PC-9 (cell line): Measurements from ENCODE around the gene DCAF7. TPM values are rescaled to one million over a fixed set of nuclear protein-coding genes. Genes with fewer than 3 reads are reported as not detected.

Experiments used
- BruUV-seq: library from RNA; stranded (reverse); fragments of 400-500 nt; replicated peaks from 2 replicates; lab custom pipeline; 2021; lab: Mats Ljungman, UMichigan
- CTCF ChIA-PET: fragments of 300-600 bp; sonication (Branson Sonifier 250); formaldehyde crosslinking; loops from one replicate; lab custom pipeline; 2022; ENCODE audit warnings: antibody characterized with exemption; lab: Charles Lee
- POLR2A ChIA-PET: fragments of 300-600 bp; sonication (Branson Sonifier 250); formaldehyde crosslinking; loops from one replicate; lab custom pipeline; 2022; ENCODE audit warnings: antibody characterized with exemption; ENCODE audit not compliant: unreplicated experiment; lab: Charles Lee
- DNase-seq, 2 experiments: peaks; one replicate each; pipeline versions ENCODE4 v3.0.0 to v3.0.0-alpha.2; 2015 to 2022; ENCODE audit warnings: mixed read lengths in 1 of 2
- H2AFZ ChIP-seq: fragments of 200-600 bp; sonication (generic); 2 replicates; pipeline ENCODE4 v1.8.1; 2017; ENCODE audit warnings: antibody characterized with exemption
- H3F3A ChIP-seq: fragments of 200-600 bp; sonication (generic); 2 replicates; pipeline ENCODE4 v1.8.1; 2017; ENCODE audit warnings: antibody characterized with exemption, mild to moderate bottlenecking, low read depth; ENCODE audit not compliant: insufficient read depth
- H3K27ac ChIP-seq: fragments of 200-600 bp; sonication (generic); 2 replicates; pipeline ENCODE4 v1.6.1; 2016; ENCODE audit warnings: mixed run types
- H3K27me3 ChIP-seq: fragments of 200-600 bp; sonication (generic); 2 replicates; pipeline ENCODE4 v1.6.1; 2016; ENCODE audit warnings: low read depth, mixed run types; ENCODE audit not compliant: insufficient read depth
- H3K36me3 ChIP-seq: fragments of 200-600 bp; sonication (generic); 2 replicates; pipeline ENCODE4 v1.6.1; 2016; ENCODE audit warnings: low read depth, mixed run types
- H3K4me1 ChIP-seq: fragments of 200-600 bp; sonication (generic); replicated peaks from 2 replicates; pipeline ENCODE4 v1.6.1; 2016; ENCODE audit warnings: mixed run types; ENCODE audit not compliant: insufficient read depth
- H3K4me2 ChIP-seq: fragments of 200-600 bp; sonication (generic); 2 replicates; pipeline ENCODE4 v1.6.1; 2017; ENCODE audit warnings: mixed run types
- H3K4me3 ChIP-seq: fragments of 200-600 bp; sonication (generic); 2 replicates; pipeline ENCODE4 v1.6.1; 2016; ENCODE audit warnings: mixed run types
- H3K79me2 ChIP-seq: fragments of 200-600 bp; sonication (generic); 2 replicates; pipeline ENCODE4 v1.6.1; 2017; ENCODE audit warnings: low read depth, mixed run types
- H3K9me2 ChIP-seq: fragments of 200-600 bp; sonication (generic); 2 replicates; pipeline ENCODE4 v1.8.1; 2017; ENCODE audit warnings: mild to moderate bottlenecking; ENCODE audit not compliant: insufficient read depth
- H3K9me3 ChIP-seq: fragments of 200-600 bp; sonication (generic); 2 replicates; pipeline ENCODE4 v1.8.1; 2016; ENCODE audit warnings: low read depth; ENCODE audit not compliant: insufficient read depth
- H4K20me1 ChIP-seq: fragments of 200-600 bp; sonication (generic); 2 replicates; pipeline ENCODE4 v1.8.1; 2017; ENCODE audit not compliant: insufficient read depth
- CTCF ChIP-seq: fragments of 200-600 bp; sonication (generic); conservative IDR thresholded peaks from 2 replicates; pipeline ENCODE4 v1.6.1; 2017; ENCODE audit warnings: mixed run types, antibody characterized with exemption, mild to moderate bottlenecking, moderate library complexity
- EZH2 ChIP-seq: fragments of 200-600 bp; sonication (generic); IDR thresholded peaks from 2 replicates; pipeline ENCODE4 v1.8.0; 2017; ENCODE audit warnings: antibody characterized with exemption, low read depth
- intact Hi-C: fragments of 100-400 bp; cut with micrococcal nuclease; formaldehyde crosslinking; loops from one replicate; pipeline ENCODE4 v1.10.0; 2022; ENCODE audit not compliant: unreplicated experiment
- total RNA-seq: library from RNA; stranded (reverse); gene quantifications from 2 replicates; pipeline ENCODE4 v1.2.3, GENCODE V29; 2021

The DCAF7 gene
- total RNA-seq, 1 experiment from 2014 or later: 78.9 TPM

- H3K4me1 ChIP-seq: no peaks in the 10 kb centered on the region
- H3K9me3 ChIP-seq: no peaks in the 10 kb centered on the region
- no peak overlapping the region for H3K27ac ChIP-seq
- peaks cover 23% of the 10 kb centered on the region; the same call in 1 of the 2 replicates for H3K79me2 ChIP-seq
- CTCF ChIA-PET: no interaction called here
- H3K9me2 ChIP-seq: no peaks in the 10 kb centered on the region
- DNase-seq: no peak
- peaks cover 12% of the 10 kb centered on the region for H3K36me3 ChIP-seq
- H2AFZ ChIP-seq: no peak overlapping the region
- intact Hi-C loops: no loop called here
- no peaks in the 10 kb centered on the region for H3K27me3 ChIP-seq
- H3F3A ChIP-seq: no peaks in the 10 kb centered on the region
- TF ChIP-seq EZH2 (no peak), CTCF (no peak)
- H3K4me3 ChIP-seq: no peak overlapping the region
- no TSS peak for BruUV-seq
- H3K4me2 ChIP-seq: no peak overlapping the region
- POLR2A ChIA-PET: no interaction called here
- H4K20me1 ChIP-seq: peaks cover 45% of the 10 kb centered on the region
Observed at GRCh38 chr17:63579633-63580032, 29.4 kb downstream of the DCAF7 start.

GRCh38 chr17:63587770-63588169 lies 37.5 kb downstream of the DCAF7 start:
- intact Hi-C loops: no loop called here
- TF ChIP-seq EZH2 (no peak), CTCF (no peak)
- CTCF ChIA-PET: no interaction called here

GRCh38 chr17:63588797-63589196 lies 38.5 kb downstream of the DCAF7 start:
- Histone ChIP-seq H3K9me2 (no peaks in the 10 kb centered on the region), H3K4me2 (no peak overlapping the region), H3K4me1 (no peaks in the 10 kb centered on the region), H3K36me3 (peaks cover 19% of the 10 kb centered on the region; the same call in 1 of the 2 replicates), H3K27ac (no peak overlapping the region), H4K20me1 (peaks cover 4% of the 10 kb centered on the region; the same call in 1 of the 2 replicates), H2AFZ (no peak overlapping the region), H3K79me2 (no peaks in the 10 kb centered on the region), H3F3A (peaks cover 3% of the 10 kb centered on the region; the same call in 1 of the 2 replicates), H3K4me3 (no peak overlapping the region), H3K27me3 (no peaks in the 10 kb centered on the region), H3K9me3 (no peaks in the 10 kb centered on the region)
- DNase-seq: no peak
- no TSS peak for BruUV-seq
- intact Hi-C loops: no loop called here
- ChIA-PET CTCF (no interaction called here), POLR2A (no interaction called here)
- TF ChIP-seq CTCF (no peak), EZH2 (no peak)

More at GRCh38 chr17:63587770-63588169, 37.5 kb downstream of the DCAF7 start:
- POLR2A ChIA-PET: interaction anchor here (0.6 kb wide), 2 partner anchors 142 to 186 kb away, joined by 5 to 7 read pairs; partner anchors contain the start of gene CCDC47
- H3K9me2 ChIP-seq: no peaks in the 10 kb centered on the region
- H3K36me3 ChIP-seq: peaks cover 19% of the 10 kb centered on the region; the same call in 1 of the 2 replicates
- no peaks in the 10 kb centered on the region for H3K9me3 ChIP-seq
- H3K4me3 ChIP-seq: no peak overlapping the region
- no TSS peak for BruUV-seq
- H3K79me2 ChIP-seq: no peaks in the 10 kb centered on the region
- DNase-seq: no peak
- no peaks in the 10 kb centered on the region for H3K27me3 ChIP-seq
- H3K27ac ChIP-seq: no peak overlapping the region
- peaks cover 3% of the 10 kb centered on the region; the same call in 1 of the 2 replicates for H3F3A ChIP-seq
- H3K4me1 ChIP-seq: no peaks in the 10 kb centered on the region
- H4K20me1 ChIP-seq: no peaks in the 10 kb centered on the region; the same call in 1 of the 2 replicates
- no peak overlapping the region for H2AFZ ChIP-seq
- no peak overlapping the region for H3K4me2 ChIP-seq
